Calu3 (cell line): Measurements from ENCODE around the gene ABHD1. TPM values are rescaled to one million over a fixed set of nuclear protein-coding genes. Genes with fewer than 3 reads are reported as not detected.

Experiments
- BruUV-seq: library from RNA; stranded (reverse); fragments of 400-500 nt; replicated peaks from 2 replicates; lab custom pipeline; 2021; lab: Mats Ljungman, UMichigan
- CTCF ChIA-PET: fragments of 300-600 bp; sonication (Branson Sonifier 250); formaldehyde crosslinking; loops from one replicate; lab custom pipeline; 2022; ENCODE audit warnings: antibody characterized with exemption; lab: Charles Lee
- DNase-seq: peaks from one replicate; pipeline ENCODE4 v3.0.0; 2022
- H3K27ac Mint-ChIP-seq: one replicate; pipeline ENCODE4 v1.8.0; 2022; ENCODE audit warnings: mixed read lengths; ENCODE audit not compliant: unreplicated experiment
- H3K27me3 Mint-ChIP-seq: one replicate; pipeline ENCODE4 v1.8.0; 2022; ENCODE audit warnings: mixed read lengths; ENCODE audit not compliant: unreplicated experiment
- H3K36me3 Mint-ChIP-seq: one replicate; pipeline ENCODE4 v1.8.0; 2022; ENCODE audit warnings: mild to moderate bottlenecking, moderate library complexity, mixed read lengths; ENCODE audit not compliant: insufficient read depth, unreplicated experiment
- H3K4me1 Mint-ChIP-seq: one replicate; pipeline ENCODE4 v1.8.0; 2022; ENCODE audit warnings: mild to moderate bottlenecking, low read depth, mixed read lengths; ENCODE audit not compliant: unreplicated experiment
- H3K4me3 Mint-ChIP-seq: one replicate; pipeline ENCODE4 v1.8.0; 2022; ENCODE audit warnings: mild to moderate bottlenecking, low read depth, moderate library complexity, mixed read lengths; ENCODE audit not compliant: unreplicated experiment
- H3K9me3 Mint-ChIP-seq: one replicate; pipeline ENCODE4 v1.8.0; 2022; ENCODE audit warnings: low read depth, mixed read lengths; ENCODE audit not compliant: unreplicated experiment
- intact Hi-C: fragments of 100-400 bp; cut with micrococcal nuclease; formaldehyde crosslinking; loops from one replicate; pipeline ENCODE4 v1.10.0; 2022; ENCODE audit not compliant: unreplicated experiment
- total RNA-seq: library from RNA; stranded (reverse); gene quantifications from 2 replicates; pipeline ENCODE4 v1.2.3, GENCODE V29; 2022
- TF ChIP-seq, protein P1 (sequence below): fragments of 200-600 bp; IDR thresholded peaks from one replicate; pipeline ENCODE4 v1.8.0; 2022; ENCODE audit warnings: antibody characterized with exemption; ENCODE audit not compliant: unreplicated experiment

ABHD1 gene
- total RNA-seq, 1 experiment from 2014 or later, result 0.64 TPM

DNA sequence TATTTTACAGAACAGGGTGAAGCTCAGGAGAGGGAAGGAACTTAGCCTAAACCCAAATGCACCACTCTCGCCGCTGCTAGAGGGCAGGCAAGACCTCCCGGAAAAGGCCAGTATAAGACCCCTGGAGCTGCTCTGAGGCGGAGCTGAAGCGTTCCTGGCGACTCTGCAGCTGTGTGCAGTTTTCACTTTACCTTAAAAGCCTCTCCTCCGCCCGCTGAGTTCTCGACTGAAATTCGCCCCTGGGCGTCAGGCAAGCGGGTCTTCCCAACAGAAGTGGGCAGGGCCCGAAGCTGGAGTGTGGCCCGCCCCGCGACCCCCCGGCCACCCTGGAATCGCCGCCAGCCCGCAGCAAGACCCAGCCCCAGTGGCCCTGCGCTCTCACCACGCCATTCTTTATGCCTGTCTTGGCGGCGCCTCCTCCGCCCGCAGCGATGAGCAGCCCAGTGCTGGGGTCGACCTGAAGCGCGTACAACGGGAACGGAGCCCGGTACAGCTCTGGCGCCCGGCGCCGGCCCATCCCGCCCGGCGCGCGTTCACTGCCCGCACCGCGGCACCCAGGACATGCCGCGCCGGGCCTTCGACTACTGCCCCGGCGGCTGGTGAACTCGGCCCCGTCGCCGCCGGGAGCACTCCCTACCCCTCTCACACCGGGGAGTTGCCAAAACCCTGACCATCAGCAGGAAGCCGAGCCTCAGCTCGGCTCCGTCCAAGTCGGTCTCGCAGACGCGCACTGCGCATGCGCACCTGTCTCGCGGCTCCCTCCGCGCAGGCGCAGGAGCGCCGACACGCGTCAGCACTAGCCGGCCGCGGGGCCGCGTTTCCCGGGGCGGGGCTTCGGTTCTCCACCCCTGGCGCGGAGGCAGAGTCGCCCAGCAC is 10.5 kb downstream of the ABHD1 start, which contains the start of gene PREB:
PREB (minus strand) TSS at position 732 of the 876 bp plus-strand sequence; CDS start at position 517, 215 bp downstream.
- CTCF ChIA-PET, result interaction anchor here (0.6 to 1.6 kb wide), 5 partner anchors 26 to 240 kb away, joined by 3 to 6 read pairs (median 3); no protein-coding TSS in a partner anchor
- no TSS peak for BruUV-seq
- peaks cover 22% of the 10 kb centered on the region for H3K27me3 Mint-ChIP-seq
- H3K4me1 Mint-ChIP-seq, result peaks cover 9% of the 10 kb centered on the region
- DNase-seq, result peak; percentile 99
- H3K36me3 Mint-ChIP-seq, result peaks cover 26% of the 10 kb centered on the region
- TF ChIP-seq, protein P1, sequence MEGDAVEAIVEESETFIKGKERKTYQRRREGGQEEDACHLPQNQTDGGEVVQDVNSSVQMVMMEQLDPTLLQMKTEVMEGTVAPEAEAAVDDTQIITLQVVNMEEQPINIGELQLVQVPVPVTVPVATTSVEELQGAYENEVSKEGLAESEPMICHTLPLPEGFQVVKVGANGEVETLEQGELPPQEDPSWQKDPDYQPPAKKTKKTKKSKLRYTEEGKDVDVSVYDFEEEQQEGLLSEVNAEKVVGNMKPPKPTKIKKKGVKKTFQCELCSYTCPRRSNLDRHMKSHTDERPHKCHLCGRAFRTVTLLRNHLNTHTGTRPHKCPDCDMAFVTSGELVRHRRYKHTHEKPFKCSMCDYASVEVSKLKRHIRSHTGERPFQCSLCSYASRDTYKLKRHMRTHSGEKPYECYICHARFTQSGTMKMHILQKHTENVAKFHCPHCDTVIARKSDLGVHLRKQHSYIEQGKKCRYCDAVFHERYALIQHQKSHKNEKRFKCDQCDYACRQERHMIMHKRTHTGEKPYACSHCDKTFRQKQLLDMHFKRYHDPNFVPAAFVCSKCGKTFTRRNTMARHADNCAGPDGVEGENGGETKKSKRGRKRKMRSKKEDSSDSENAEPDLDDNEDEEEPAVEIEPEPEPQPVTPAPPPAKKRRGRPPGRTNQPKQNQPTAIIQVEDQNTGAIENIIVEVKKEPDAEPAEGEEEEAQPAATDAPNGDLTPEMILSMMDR, result no peak
- intact Hi-C loops, result no loop called here
- no peaks in the 10 kb centered on the region for H3K9me3 Mint-ChIP-seq
- H3K4me3 Mint-ChIP-seq, result peak within 1 kb of the TSS; percentile 92
- H3K27ac Mint-ChIP-seq, result peak within 1 kb of the TSS; percentile 90

GRCh38 chr2:27134781-27135477 is 11.3 kb downstream of the ABHD1 start:
- peaks cover 26% of the 10 kb centered on the region for H3K36me3 Mint-ChIP-seq

DNA sequence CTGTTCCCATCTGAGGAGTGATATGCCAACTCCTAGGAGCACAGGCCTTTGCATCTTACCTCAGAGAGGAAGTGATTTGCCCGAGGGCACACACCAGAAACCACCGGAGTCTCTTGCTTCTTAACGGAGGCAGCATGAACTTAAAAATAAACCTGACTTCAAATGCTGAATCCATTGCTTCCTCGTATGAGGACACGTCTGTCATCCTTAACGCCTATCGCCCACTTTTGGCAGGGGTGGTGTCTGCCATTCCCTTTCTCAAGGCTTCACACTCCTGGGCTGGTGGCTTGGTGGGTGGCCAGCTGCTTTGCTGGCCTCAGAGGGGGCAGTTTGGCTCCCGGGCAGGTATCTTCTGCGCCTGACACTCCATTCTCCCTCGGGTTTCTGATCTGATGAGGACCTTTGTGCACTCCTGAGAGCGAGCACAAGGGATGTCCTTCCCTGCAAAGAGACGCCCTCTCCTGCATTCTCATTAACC is 11.9 kb downstream of the ABHD1 start:
- Mint-ChIP-seq H3K27ac (no peak overlapping the region), H3K4me1 (peaks cover 9% of the 10 kb centered on the region), H3K36me3 (peaks cover 26% of the 10 kb centered on the region), H3K9me3 (no peaks in the 10 kb centered on the region), H3K27me3 (peaks cover 35% of the 10 kb centered on the region), H3K4me3 (no peak overlapping the region)
- BruUV-seq, result no TSS peak
- intact Hi-C loops, result no loop called here
- CTCF ChIA-PET, result no interaction called here
- no peak for DNase-seq
- TF ChIP-seq, protein P1, result no peak

More at GRCh38 chr2:27134781-27135477, 11.3 kb downstream of the ABHD1 start:
- Mint-ChIP-seq H3K9me3 (no peaks in the 10 kb centered on the region), H3K27me3 (peaks cover 30% of the 10 kb centered on the region), H3K4me1 (peaks cover 9% of the 10 kb centered on the region), H3K4me3 (peak overlapping the region; percentile 92), H3K27ac (peak overlapping the region; percentile 90)
- CTCF ChIA-PET, result interaction anchor here (0.7 to 1.6 kb wide), 3 partner anchors 26 to 78 kb away, joined by 3 to 6 read pairs (median 5); no protein-coding TSS in a partner anchor
- TF ChIP-seq, protein P1, result no peak
- no TSS peak for BruUV-seq
- intact Hi-C loops, result no loop called here
- DNase-seq, result no peak

- Mint-ChIP-seq H3K4me3 (no peak overlapping the region), H3K9me3 (no peaks in the 10 kb centered on the region), H3K27me3 (peaks cover 35% of the 10 kb centered on the region), H3K36me3 (peaks cover 26% of the 10 kb centered on the region), H3K4me1 (peaks cover 9% of the 10 kb centered on the region), H3K27ac (no peak overlapping the region)
- no peak for DNase-seq
- intact Hi-C loops, result no loop called here
- TF ChIP-seq, protein P1, result no peak
- BruUV-seq, result no TSS peak
- CTCF ChIA-PET, result no interaction called here
These were observed 13.1 kb downstream of the ABHD1 start for GRCh38 chr2:27136751-27137150.
